CD4-positive, alpha-beta T cell treated with Interleukin-6 at 100 ng/mL for 8 hours (primary cell): Measurements from ENCODE around the gene FGFBP2.

Experiments
- DNase-seq: peaks from one replicate; pipeline ENCODE4 v3.0.0-alpha.2; 2020; ENCODE audit warnings: mixed read lengths, low spot score

The FGFBP2 gene

GRCh38 chr4:15963001-15963451 lies at the start of gene FGFBP2:
Gene FGFBP2 (minus strand): TSS chr4:15963175. CDS start chr4:15963129, 46 bp downstream.
- peak; percentile 41 for DNase-seq

- DNase-seq, result no peak
Observed at GRCh38 chr4:16011173-16011572, 48.2 kb upstream of the FGFBP2 start.

DNA sequence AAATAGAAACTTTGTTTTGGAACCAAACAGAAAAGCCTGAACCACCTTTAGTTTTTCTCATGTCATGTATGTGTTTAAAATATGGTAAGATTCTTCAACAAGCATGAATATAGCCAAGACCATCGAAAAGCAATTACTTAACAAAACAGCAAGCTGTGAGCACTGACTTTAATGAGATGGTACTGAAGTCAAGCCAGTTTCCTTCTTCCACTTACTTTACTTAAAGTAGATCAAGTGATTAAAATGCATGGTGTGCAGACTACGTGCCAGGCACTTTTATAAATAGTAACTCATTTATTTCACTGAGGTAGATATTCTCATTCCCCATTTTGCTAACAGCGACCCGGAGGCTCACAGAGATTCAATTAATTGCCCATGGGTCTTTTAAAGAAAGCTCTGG lies 46.2 kb upstream of the FGFBP2 start:
- no peak for DNase-seq

- no peak for DNase-seq
Observed at GRCh38 chr4:16007471-16008095, 44.6 kb upstream of the FGFBP2 start.

DNA sequence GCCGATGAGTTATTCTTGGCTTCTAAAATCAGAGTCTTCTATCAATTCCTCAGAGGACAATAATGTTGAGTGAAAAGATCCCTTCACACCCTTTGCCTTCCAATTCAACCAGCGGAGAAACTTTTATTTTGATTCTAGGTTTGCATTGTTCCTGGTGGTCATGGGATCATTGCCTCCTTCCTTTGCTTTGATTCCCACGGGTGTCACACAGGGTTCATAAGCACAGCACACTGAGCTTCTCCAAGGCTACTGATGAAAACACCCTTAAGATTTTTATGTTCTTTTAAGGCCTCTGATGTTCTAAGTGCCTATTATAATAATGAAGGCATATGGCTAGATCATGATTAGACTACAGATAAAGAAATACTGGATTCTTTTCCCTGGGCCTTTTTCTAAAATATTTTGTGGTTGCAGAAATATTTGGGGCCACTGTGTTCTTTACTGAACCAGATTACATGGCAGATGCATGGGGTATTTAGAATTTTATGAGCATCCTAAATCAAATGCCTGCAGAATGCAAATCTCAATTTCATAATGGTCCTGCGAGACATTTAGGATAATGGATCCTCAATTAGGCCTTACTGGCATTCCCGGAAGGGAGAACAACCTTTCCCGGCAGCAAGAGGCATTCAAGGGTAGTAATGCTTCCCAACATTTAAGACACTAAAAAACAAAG lies 43.9 kb upstream of the FGFBP2 start:
- no peak for DNase-seq

DNA sequence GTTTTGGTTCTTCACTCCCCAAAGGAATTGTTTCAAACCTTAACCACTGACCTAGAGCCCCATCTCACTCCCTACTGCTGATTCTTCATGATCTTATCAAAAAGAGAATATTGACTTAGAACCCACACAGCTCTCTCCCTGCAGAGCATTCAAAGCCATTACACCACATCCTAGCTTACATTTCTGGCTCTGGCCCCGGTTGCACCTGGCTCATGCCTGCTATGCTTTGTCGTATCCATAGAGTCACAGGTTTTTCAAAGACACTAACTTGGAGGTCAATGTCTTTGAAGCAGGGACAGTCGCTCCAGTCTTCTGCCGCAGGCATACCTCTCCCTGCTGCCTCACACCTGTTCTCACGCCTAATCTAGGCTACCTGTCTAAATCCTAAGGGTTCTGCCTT lies 42.7 kb upstream of the FGFBP2 start:
- no peak for DNase-seq

GRCh38 chr4:16001484-16001858 lies 38.5 kb upstream of the FGFBP2 start:
- peak; percentile 36 for DNase-seq

DNA sequence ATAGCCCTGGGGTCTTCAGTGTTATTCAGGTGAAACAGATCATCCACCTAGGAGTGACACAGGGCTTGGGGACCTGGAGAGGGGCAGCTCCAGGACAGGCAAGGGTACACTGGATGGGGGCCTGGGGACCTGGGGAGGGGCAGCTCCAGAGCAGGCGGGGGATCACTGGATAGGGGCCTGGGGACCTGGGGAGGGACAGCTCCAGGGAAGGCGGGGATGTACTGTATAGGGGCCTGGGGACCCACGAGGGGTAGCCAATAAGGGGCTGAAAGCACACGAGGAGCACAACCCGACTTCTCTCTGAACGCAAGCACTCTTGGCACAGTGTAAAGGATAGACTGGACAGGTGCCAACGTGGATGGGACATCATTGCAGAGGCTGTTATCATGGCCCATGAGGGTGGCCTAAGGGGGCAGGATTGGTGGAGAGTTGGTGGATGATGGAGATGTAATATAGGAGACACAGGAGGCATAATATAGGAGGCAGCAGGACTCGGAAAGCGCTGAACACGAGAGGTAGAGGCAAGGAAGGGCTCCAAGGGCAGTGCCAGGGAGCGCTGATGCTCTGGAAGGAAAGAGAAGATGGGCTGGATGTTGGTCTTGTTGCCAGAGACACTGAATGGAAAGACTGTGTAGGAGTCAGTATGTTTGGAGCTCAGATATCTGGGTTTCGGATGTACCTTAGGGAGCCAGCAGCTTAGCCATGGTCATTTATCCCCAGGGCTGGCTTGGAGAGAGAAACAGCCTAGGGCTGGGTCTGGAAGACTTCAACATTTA lies 37.9 kb upstream of the FGFBP2 start:
- no peak for DNase-seq

GRCh38 chr4:15996773-15997172 lies 33.8 kb upstream of the FGFBP2 start:
- no peak for DNase-seq

GRCh38 chr4:15995826-15996225 lies 32.9 kb upstream of the FGFBP2 start:
- DNase-seq, result no peak

GRCh38 chr4:15992167-15992485 lies 29.2 kb upstream of the FGFBP2 start:
- DNase-seq, result no peak

- no peak for DNase-seq
Observed at GRCh38 chr4:15990570-15991285, 27.8 kb upstream of the FGFBP2 start.

GRCh38 chr4:15989424-15989823 lies 26.4 kb upstream of the FGFBP2 start:
- DNase-seq, result no peak

DNA sequence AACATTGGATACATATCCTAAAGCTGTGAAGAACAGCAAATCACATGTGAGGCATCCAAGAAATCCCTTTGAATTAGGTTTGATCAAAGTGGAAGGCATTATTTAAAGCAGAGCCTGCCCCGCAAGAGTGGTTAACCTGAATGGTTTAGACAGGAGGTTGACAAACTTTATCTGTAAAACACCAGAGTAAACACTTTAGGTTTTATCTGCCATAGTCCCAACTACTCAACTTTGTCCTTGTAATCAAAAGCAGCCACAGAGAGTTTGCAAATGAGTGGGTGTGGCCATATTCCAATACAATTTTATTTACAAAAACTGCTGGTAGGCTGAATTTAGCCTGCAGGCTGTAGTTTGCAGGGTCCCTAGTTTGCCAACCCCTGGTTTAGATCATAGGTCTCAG lies 25.2 kb upstream of the FGFBP2 start:
- DNase-seq, result no peak

GRCh38 chr4:15986907-15987306 lies 23.9 kb upstream of the FGFBP2 start:
- no peak for DNase-seq

GRCh38 chr4:15983610-15984009 lies 20.6 kb upstream of the FGFBP2 start:
- no peak for DNase-seq

DNA sequence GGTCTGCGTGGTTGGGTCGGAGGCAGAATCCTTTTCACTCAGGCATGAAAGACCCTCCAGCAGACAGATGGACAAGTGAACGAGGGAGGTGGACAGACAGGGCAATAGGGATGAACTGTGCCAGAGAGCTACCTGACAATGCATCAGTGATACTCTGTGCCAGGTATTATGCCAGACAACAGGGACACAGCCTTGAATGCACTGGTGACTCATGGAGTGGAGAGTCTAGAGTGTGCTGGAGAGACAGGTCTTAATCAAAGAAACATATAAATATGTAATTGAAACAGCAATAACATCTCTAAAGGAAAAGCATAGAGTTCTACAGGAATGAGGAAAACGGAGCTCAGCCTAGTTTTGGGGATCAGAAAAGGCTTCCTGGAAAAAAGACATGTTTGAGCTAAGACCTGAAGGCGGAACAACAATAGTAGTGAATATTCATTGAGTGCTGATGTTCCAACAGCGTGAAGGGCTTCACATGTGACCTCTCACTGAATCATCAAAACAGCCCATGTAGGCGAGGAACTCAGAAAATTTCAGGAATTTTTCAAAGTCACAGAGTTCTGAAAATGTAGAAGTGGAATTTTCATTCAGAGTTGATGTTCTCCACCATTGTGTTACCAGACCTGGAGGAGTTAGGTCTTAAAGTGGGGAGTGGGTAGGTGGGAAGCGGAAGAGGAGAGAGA lies 20.0 kb upstream of the FGFBP2 start:
- DNase-seq, result no peak

- DNase-seq, result no peak
Observed at GRCh38 chr4:15976456-15977447, 13.8 kb upstream of the FGFBP2 start.

DNA sequence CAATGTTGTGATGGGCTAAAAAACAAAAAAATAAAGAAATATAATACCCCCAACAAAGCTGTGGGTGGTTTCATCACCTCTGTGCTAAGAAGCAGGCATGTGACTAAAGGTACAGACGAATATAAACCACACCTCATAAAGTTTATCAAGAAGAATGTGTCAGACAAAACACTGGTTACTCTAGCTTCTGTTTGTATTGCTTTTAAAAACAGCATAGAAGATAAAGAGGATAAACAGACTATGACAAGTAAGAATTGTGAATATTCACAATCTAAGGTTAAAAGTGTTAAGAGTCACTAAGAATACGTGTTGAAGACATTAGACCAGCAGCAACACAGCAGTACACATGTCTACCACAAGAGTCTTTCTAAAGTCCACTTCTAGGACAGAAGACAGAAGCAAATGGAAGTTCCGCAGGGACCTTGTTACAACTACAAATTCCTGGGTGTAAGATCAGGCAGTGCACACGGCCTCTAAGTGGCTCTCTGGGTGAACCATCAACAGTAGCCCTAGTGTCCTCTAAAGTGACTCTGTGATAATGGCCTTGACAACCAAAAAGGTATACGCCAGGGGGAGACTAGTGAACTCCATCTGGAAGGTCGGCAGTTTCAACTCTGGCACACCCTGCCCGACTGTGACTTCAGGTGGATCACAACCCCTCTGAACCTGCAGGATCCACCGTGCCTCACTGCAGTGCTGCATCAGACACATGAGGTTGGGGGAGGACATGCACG lies 8.3 kb upstream of the FGFBP2 start:
- DNase-seq, result no peak
